Heart left ventricle (tissue), 16 donors: ENCODE data around the gene SIL1. TPM values are rescaled to one million over a fixed set of nuclear protein-coding genes. Genes with fewer than 3 reads are reported as not detected.

Experiments
- ATAC-seq, 4 donors: fragments of 200-7000 bp; cut with Tn5 transposase; one replicate each; pipeline ENCODE4 v1.9.1; 2020 to 2022; ENCODE audit warnings: moderate library complexity in 4 of 4, mild to moderate bottlenecking in 3 of 4, moderate number of reproducible peaks in 1 of 4
- DNase-seq, 5 donors: peaks; one replicate each; pipeline ENCODE4 v3.0.0-alpha.2; 2020
- H3K27ac ChIP-seq, 12 donors: fragments of 200-600 bp; sonication (generic) in 4 of 12; one replicate each; pipeline versions ENCODE4 v1.5.0 to v1.8.0; 2016 to 2022; ENCODE audit warnings: mild to moderate bottlenecking in 2 of 12
- H3K27me3 ChIP-seq, 9 donors: fragments of 200-600 bp; sonication (generic) in 2 of 9; one replicate each; pipeline versions ENCODE4 v1.5.1 to v1.8.0; 2016 to 2022; ENCODE audit warnings: mild to moderate bottlenecking in 3 of 9
- H3K36me3 ChIP-seq, 9 donors: fragments of 200-600 bp; sonication (generic) in 2 of 9; one replicate each; pipeline versions ENCODE4 v1.5.0 to v1.8.0; 2018 to 2022; ENCODE audit warnings: mild to moderate bottlenecking in 2 of 9
- H3K4me1 ChIP-seq, 12 donors: fragments of 200-600 bp; sonication (generic) in 4 of 12; one replicate each; pipeline versions ENCODE4 v1.5.0 to v1.8.0; 2016 to 2022; ENCODE audit warnings: mild to moderate bottlenecking in 3 of 12
- H3K4me3 ChIP-seq, 12 donors: fragments of 200-600 bp; sonication (generic) in 4 of 12; one replicate each; pipeline versions ENCODE4 v1.5.0 to v1.8.0; 2017 to 2022; ENCODE audit warnings: mild to moderate bottlenecking in 9 of 12, moderate library complexity in 4 of 12
- H3K9me3 ChIP-seq, 12 donors: fragments of 200-600 bp; sonication (generic) in 4 of 12; one replicate each; pipeline versions ENCODE4 v1.5.0 to v1.8.0; 2016 to 2022; ENCODE audit warnings: mild to moderate bottlenecking in 1 of 12
- CTCF ChIP-seq, 12 donors: fragments of 200-600 bp; sonication (generic) in 4 of 12; IDR thresholded peaks; one replicate each; pipeline versions ENCODE4 v1.5.0 to v1.8.0; 2018 to 2022; ENCODE audit warnings: antibody characterized with exemption in 12 of 12, mild to moderate bottlenecking in 5 of 12
- POLR2A ChIP-seq, 2 donors: fragments of 450-650 bp; IDR thresholded peaks; one replicate each; pipeline ENCODE4 v1.6.1; 2017; ENCODE audit warnings: antibody characterized with exemption in 2 of 2, mild to moderate bottlenecking in 2 of 2, moderate library complexity in 2 of 2
- WGBS, 4 donors: extraction: QIAGEN DNeasy Blood & Tissue Kit in 2 of 4; methylation state at CpG; one replicate each; pipeline versions ENCODE4 v1.1.5 to v1.1.7; 2013 to 2018; 5-methylcytosine and 5-hydroxymethylcytosine counted together
- intact Hi-C, 10 donors: fragments of 100-400 bp; cut with DNase I; formaldehyde crosslinking; loops; one replicate each; pipeline versions ENCODE4 v1.11.1 to v1.14.2; 2022
- polyA plus RNA-seq, 2 donors: library from polyadenylated mRNA; stranded (reverse); fragments of 200-250 nt; gene quantifications; one replicate each; pipeline ENCODE4 v1.2.3, GENCODE V29; 2013
- total RNA-seq, 9 donors: library from RNA; depleted of rRNA in 2 of 9; stranded (reverse); fragments of >200 nt in 2 of 9; fragmentation: NEBNext Ultra II Directional in 3 of 9; extraction: Animal tissue kit (Norgen Biotek cat#: 25700) in 3 of 9; gene quantifications; one replicate each; pipeline versions ENCODE4 v1.1.0 to v1.2.4, GENCODE V29; 2016 to 2023
- donor health status: ischemic (EF 13 %, LVEDD 7.1; RV severe dilation, severe dysfunction).
- donor health status: healthy with polysubstance abuse.
- donor health status: DM: no; HTN: yes; CAD: no.
- donor health status: DM: no; HTN: no; CAD: no.
- donor health status: ischemic (EF 25% LVEDD 6.9; RV normal size, moderate dysfunction).
- donor health status: ischemic (EF 25% LVEDD 5.7; RV mildly dilated, moderate dysfunction).
- donor health status: healthy.
- donor health status: DM: yes; HTN: yes; CAD: no.
- donor health status: ischemic (EF 35%, LVEDD 5.7; RV mildly dilated, moderate dysfunction).
- donor health status: nonischemic (EF 11% LVEDD 7.7; RV severe dilation, severe dysfunction).
- donor health status: DM: yes; HTN: yes; CAD: no.
- donor health status: PGD.
- donor health status: ischemic (EF 29% LVEDD 5.4; RV normal size, mild dysfunction).
- donor health status: nonischemic (EF 23%, LVEDD 6.1; RV moderate dilation, normal function).

Gene SIL1
- total and polyA plus RNA-seq, 11 donors, result 33.8 to 341 (median 40.2) TPM

- H3K27me3 ChIP-seq, result no peaks in the 10 kb centered on the region
- ATAC-seq, result no peak
- peaks cover 0 to 32% (median 11%) of the 10 kb centered on the region in 12 donors for H3K4me1 ChIP-seq
- WGBS, 4 donors, result 79 to 85% (median 84%) methylated on average over 5 of the region's 5 CpGs
- H3K4me3 ChIP-seq, result no peak overlapping the region
- no peak for DNase-seq
- TF ChIP-seq POLR2A (IDR thresholded peaks at IDR 0.05), result no peak
- TF ChIP-seq CTCF (IDR thresholded peaks at IDR 0.05), result no peak
- peaks cover 0 to 30% (median 21%) of the 10 kb centered on the region in 9 donors for H3K36me3 ChIP-seq
- no peaks in the 10 kb centered on the region for H3K9me3 ChIP-seq
- intact Hi-C loops, result no loop called here
- no peak overlapping the region for H3K27ac ChIP-seq
Observed at GRCh38 chr5:138938526-138938925, 259.6 kb downstream of the SIL1 start.

- DNase-seq (peak in 1 of 5 donors; percentile 25), ATAC-seq (peak in 3 of 4 donors; percentile 4 to 25 (median 11))
- Histone ChIP-seq H3K9me3 (no peaks in the 10 kb centered on the region), H3K27me3 (no peaks in the 10 kb centered on the region), H3K4me1 (peaks cover 0 to 32% (median 11%) of the 10 kb centered on the region in 12 donors), H3K27ac (peak overlapping the region in 8 of 12 donors; percentile 19 to 71 (median 35)), H3K36me3 (peaks cover 0 to 39% (median 29%) of the 10 kb centered on the region in 9 donors), H3K4me3 (no peak overlapping the region)
- WGBS, 4 donors, result 86 to 92% (median 87%) methylated on average over 20 to 25 of the region's 25 CpGs
- intact Hi-C loops, result no loop called here
- TF ChIP-seq POLR2A (IDR thresholded peaks at IDR 0.05), result no peak
- TF ChIP-seq CTCF (IDR thresholded peaks at IDR 0.05), result no peak
Observed at GRCh38 chr5:138937392-138938387, 260.5 kb downstream of the SIL1 start.

GRCh38 chr5:138936968-138937345 lies 261.2 kb downstream of the SIL1 start:
- Histone ChIP-seq H3K27ac (peak overlapping the region in 10 of 12 donors; percentile 13 to 71 (median 26)), H3K9me3 (no peaks in the 10 kb centered on the region), H3K4me3 (no peak overlapping the region), H3K27me3 (no peaks in the 10 kb centered on the region), H3K36me3 (peaks cover 2 to 46% (median 36%) of the 10 kb centered on the region in 9 donors), H3K4me1 (peaks cover 0 to 28% (median 11%) of the 10 kb centered on the region in 12 donors)
- DNase-seq (peak in 1 of 5 donors; percentile 28), ATAC-seq (peak; percentile 7 to 34 (median 20))
- 40 to 89% (median 74%) methylated on average over 2 of the region's 2 CpGs for WGBS, 4 donors
- TF ChIP-seq POLR2A (IDR thresholded peaks at IDR 0.05), result no peak
- no peak for TF ChIP-seq CTCF (IDR thresholded peaks at IDR 0.05)
- intact Hi-C loops, result no loop called here
